Spleen (tissue), 7 donors: Measurements from ENCODE around the gene KCNH4.

Experiments used
- CTCF ChIP-seq, 11 experiments: fragments of 200-600 bp in 7 of 11; fragments of 450-650 bp in 4 of 11; sonication (generic) in 4 of 11; IDR thresholded peaks in 8 of 11; conservative IDR thresholded peaks in 3 of 11; 1 replicate in 7 of 11; 2 replicates in 4 of 11; pipeline versions ENCODE4 v1.4.0 to v1.8.0; 2016 to 2021; ENCODE audit warnings: antibody characterized with exemption in 11 of 11, inconsistent platforms in 4 of 11, mild to moderate bottlenecking in 1 of 11
- POLR2A ChIP-seq, 3 donors: fragments of 450-650 bp; IDR thresholded peaks; one replicate each; pipeline ENCODE4 v1.5.1; 2017; ENCODE audit warnings: antibody characterized with exemption in 3 of 3, mild to moderate bottlenecking in 1 of 3
- POLR2AphosphoS5 ChIP-seq, 3 donors: sonication (generic); formaldehyde crosslinking; IDR thresholded peaks; one replicate each; pipeline ENCODE4 v1.5.1; 2017; ENCODE audit warnings: antibody characterized with exemption in 3 of 3
- donor health status: DM: no; HTN: no; CAD: no; lungs with moderate emphysema.
- donor health status: DM: no; HTN: no; CAD: no.
- donor health status: DM: no; HTN: no; CAD: no.

DNA sequence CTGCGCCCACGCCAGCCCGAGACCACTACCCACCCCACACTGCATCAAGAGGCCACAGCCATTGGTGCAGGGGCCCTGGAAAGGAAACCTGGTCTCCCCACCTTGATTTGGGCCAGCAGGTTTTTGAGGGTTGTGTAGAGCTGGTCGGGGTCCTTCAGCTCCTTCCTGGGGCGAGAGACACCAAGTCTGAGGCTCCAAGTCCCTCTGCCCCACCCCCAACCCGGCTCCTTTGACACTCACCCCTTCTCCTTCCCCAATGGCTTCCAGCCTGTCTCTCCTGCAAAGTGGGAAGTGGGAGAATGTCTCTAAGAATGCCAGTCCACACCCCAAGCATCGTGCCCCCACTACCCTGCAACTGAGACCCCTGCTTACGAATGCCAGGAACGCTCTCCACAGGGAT is 66.8 kb downstream of the KCNH4 start:
- TF ChIP-seq CTCF (IDR thresholded peaks at IDR 0.05 in 8 of 11, conservative IDR thresholded peaks at IDR 0.05 in 3 of 11): no peak
- no peak for TF ChIP-seq POLR2A (IDR thresholded peaks at IDR 0.05)
- TF ChIP-seq POLR2AphosphoS5 (IDR thresholded peaks at IDR 0.05): no peak
